HEK293T (cell line): ENCODE data around the gene TTR.
A peak's percentile ranks its signal among the peaks of the same experiment; 100 is the strongest.

Experiments
- CTCF ChIA-PET: fragments of 350-600 bp; formaldehyde crosslinking; extraction: SDS; loops from one replicate; lab custom pipeline; 2021; ENCODE audit warnings: antibody characterized with exemption, inconsistent platforms; lab: Yijun Ruan, JAX
- POLR2A ChIA-PET: fragments of 350-600 bp; formaldehyde crosslinking; extraction: SDS; loops from one replicate; lab custom pipeline; 2020; ENCODE audit warnings: antibody characterized with exemption, inconsistent platforms; lab: Yijun Ruan, JAX
- DNase-seq: peaks from one replicate; pipeline ENCODE4 v3.0.0; 2012; ENCODE audit warnings: mixed read lengths; ENCODE audit errors: extremely low spot score
- ARNT ChIP-seq: fragments of 450-650 bp; IDR thresholded peaks from 2 replicates; pipeline ENCODE4 v1.6.1; 2017; ENCODE audit warnings: mild to moderate bottlenecking
- BHLHE40 ChIP-seq: fragments of 450-650 bp; IDR thresholded peaks from 2 replicates; pipeline ENCODE4 v1.6.1; 2016; ENCODE audit warnings: mild to moderate bottlenecking, moderate library complexity, borderline replicate concordance
- CTBP1 ChIP-seq: fragments of 450-650 bp; IDR thresholded peaks from 2 replicates; pipeline ENCODE4 v1.6.1; 2016; ENCODE audit warnings: borderline replicate concordance
- ELF4 ChIP-seq: fragments of 450-650 bp; IDR thresholded peaks from 2 replicates; pipeline ENCODE4 v1.6.1; 2017; ENCODE audit warnings: antibody characterized with exemption
- FOXA1 ChIP-seq: fragments of 450-650 bp; IDR thresholded peaks from 2 replicates; pipeline ENCODE4 v1.6.1; 2016; ENCODE audit warnings: mild to moderate bottlenecking
- FOXK2 ChIP-seq: fragments of 450-650 bp; IDR thresholded peaks from 2 replicates; pipeline ENCODE4 v1.6.1; 2016; ENCODE audit warnings: mild to moderate bottlenecking
- FOXM1 ChIP-seq: fragments of 450-650 bp; IDR thresholded peaks from 2 replicates; pipeline ENCODE4 v1.6.1; 2017; ENCODE audit warnings: mild to moderate bottlenecking, borderline replicate concordance
- HDGF ChIP-seq: fragments of 450-650 bp; IDR thresholded peaks from 2 replicates; pipeline ENCODE4 v1.6.1; 2017; ENCODE audit warnings: antibody characterized with exemption, borderline replicate concordance
- L3MBTL2 ChIP-seq: fragments of 450-650 bp; conservative IDR thresholded peaks from 2 replicates; pipeline ENCODE4 v1.6.1; 2016; ENCODE audit warnings: mild to moderate bottlenecking
- LEF1 ChIP-seq: fragments of 450-650 bp; IDR thresholded peaks from 2 replicates; pipeline ENCODE4 v1.6.1; 2017; ENCODE audit warnings: mild to moderate bottlenecking, borderline replicate concordance
- NFRKB ChIP-seq: fragments of 450-650 bp; IDR thresholded peaks from 2 replicates; pipeline ENCODE4 v1.6.1; 2016; ENCODE audit warnings: mild to moderate bottlenecking, moderate library complexity
- PKNOX1 ChIP-seq: fragments of 450-650 bp; IDR thresholded peaks from 2 replicates; pipeline ENCODE4 v1.6.1; 2016
- SP1 ChIP-seq: fragments of 450-650 bp; IDR thresholded peaks from 2 replicates; pipeline ENCODE4 v1.6.1; 2017
- SUZ12 ChIP-seq: fragments of 450-650 bp; IDR thresholded peaks from 2 replicates; pipeline ENCODE4 v1.6.1; 2016; ENCODE audit warnings: mild to moderate bottlenecking
- TARDBP ChIP-seq: fragments of 450-650 bp; IDR thresholded peaks from 2 replicates; pipeline ENCODE4 v1.6.1; 2016
- ZNF384 ChIP-seq: fragments of 450-650 bp; IDR thresholded peaks from 2 replicates; pipeline ENCODE4 v1.6.1; 2016

The TTR gene

GRCh38 chr18:31606265-31606664 is 14.6 kb downstream of the TTR start:
- POLR2A ChIA-PET, result no interaction called here
- no peak for TF ChIP-seq FOXK2
- TF ChIP-seq SUZ12, result no peak
- no peak for TF ChIP-seq FOXM1
- no peak for TF ChIP-seq BHLHE40
- TF ChIP-seq LEF1, result no peak
- TF ChIP-seq L3MBTL2, result no peak
- TF ChIP-seq SP1, result no peak
- TF ChIP-seq FOXA1, result no peak
- no peak for TF ChIP-seq CTBP1
- TF ChIP-seq ELF4, result no peak
- TF ChIP-seq ARNT, result no peak
- TF ChIP-seq ZNF384, result no peak
- no peak for TF ChIP-seq HDGF
- TF ChIP-seq PKNOX1, result no peak
- no peak for TF ChIP-seq NFRKB
- no peak for TF ChIP-seq TARDBP
- no peak for DNase-seq
- CTCF ChIA-PET, result no interaction called here

- ChIA-PET POLR2A (no interaction called here), CTCF (no interaction called here)
- DNase-seq, result no peak
- TF ChIP-seq NFRKB (no peak), ARNT (no peak), ELF4 (no peak), CTBP1 (no peak), HDGF (no peak), FOXM1 (no peak), SUZ12 (no peak), FOXK2 (no peak), L3MBTL2 (no peak), LEF1 (no peak)
Measured at GRCh38 chr18:31607384-31607783, 15.7 kb downstream of the TTR start.

DNA sequence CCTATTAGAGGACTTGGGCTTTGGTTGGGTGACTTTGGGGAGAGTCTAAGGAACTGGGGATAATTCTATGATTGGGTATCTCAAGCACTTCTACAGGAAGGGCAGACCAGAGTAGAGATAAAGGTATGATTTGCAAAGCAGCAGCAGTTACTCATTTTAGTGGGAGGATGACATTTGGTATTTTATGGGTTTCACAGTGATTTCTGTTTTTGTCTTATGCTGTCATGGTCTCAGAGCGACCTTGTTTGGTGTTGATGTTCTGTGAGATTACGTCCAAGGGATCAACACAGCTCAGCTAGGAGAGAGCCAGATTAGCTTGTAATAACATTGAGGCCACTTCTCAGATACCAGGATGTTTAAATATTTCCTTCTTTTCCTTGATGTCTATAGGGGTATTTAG is 18.2 kb downstream of the TTR start:
- ChIA-PET POLR2A (interaction anchor here (1.7 kb wide), 1 partner anchor 75 kb away, joined by 6 read pairs; the partner anchor contains the start of gene B4GALT6), CTCF (interaction anchor here (0.8 to 1.6 kb wide), 7 partner anchors 8 to 112 kb away, joined by 3 to 10 read pairs (median 3); no protein-coding TSS in a partner anchor)
- no peak for DNase-seq
- TF ChIP-seq L3MBTL2 (no peak), HDGF (no peak), FOXM1 (no peak), LEF1 (no peak), CTBP1 (no peak), FOXK2 (no peak), ARNT (no peak), NFRKB (no peak), BHLHE40 (no peak)

- no peak for TF ChIP-seq FOXK2
- peak; percentile 20; the same call in 1 of the 2 replicates for TF ChIP-seq L3MBTL2
- CTCF ChIA-PET, result interaction anchor here (0.6 to 1.6 kb wide), 15 partner anchors 8 to 239 kb away, joined by 3 to 10 read pairs (median 4); partner anchors contain the start of gene B4GALT6
- POLR2A ChIA-PET, result interaction anchor here (1.7 kb wide), 1 partner anchor 74 kb away, joined by 6 read pairs; the partner anchor contains the start of gene B4GALT6
- peak; percentile 78 for DNase-seq
Measured at GRCh38 chr18:31610286-31611205, 18.9 kb downstream of the TTR start.

DNA sequence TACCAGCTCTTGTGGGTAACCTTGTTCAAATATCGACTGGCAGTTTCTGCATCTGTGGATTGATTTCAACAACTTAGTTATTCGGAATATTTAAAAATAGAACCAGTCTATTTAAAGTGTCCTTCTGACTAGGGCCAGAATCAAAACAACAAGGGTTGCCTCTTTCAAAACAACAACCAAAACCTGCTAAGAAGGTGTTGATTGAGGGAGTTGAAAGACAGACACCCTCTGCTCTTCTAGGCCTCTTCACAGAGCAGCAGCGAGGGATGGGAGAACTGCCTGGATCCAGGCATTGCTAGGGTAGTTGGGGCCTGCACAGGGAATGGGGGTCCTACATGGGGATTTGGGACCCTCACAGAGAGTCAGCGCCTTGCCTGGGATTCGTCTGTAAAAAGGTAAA is 19.8 kb downstream of the TTR start:
- no peak for DNase-seq
- TF ChIP-seq ELF4 (no peak), FOXM1 (no peak), L3MBTL2 (no peak), NFRKB (no peak), FOXA1 (no peak), LEF1 (no peak), SUZ12 (no peak), TARDBP (no peak)
- CTCF ChIA-PET, result interaction anchor here (0.6 to 1.6 kb wide), 7 partner anchors 24 to 238 kb away, joined by 3 to 7 read pairs (median 4); partner anchors contain the start of gene B4GALT6
- POLR2A ChIA-PET, result interaction anchor here (1.7 kb wide), 1 partner anchor 73 kb away, joined by 6 read pairs; the partner anchor contains the start of gene B4GALT6

- ChIA-PET POLR2A (no interaction called here), CTCF (interaction anchor here (0.7 kb wide), 1 partner anchor 16 kb away, joined by 3 read pairs; no protein-coding TSS in a partner anchor)
- no peak for DNase-seq
- TF ChIP-seq FOXK2, result no peak
- no peak for TF ChIP-seq FOXA1
- TF ChIP-seq TARDBP, result no peak
- TF ChIP-seq LEF1, result no peak
- TF ChIP-seq NFRKB, result no peak
- TF ChIP-seq BHLHE40, result no peak
- no peak for TF ChIP-seq HDGF
- no peak for TF ChIP-seq SP1
- TF ChIP-seq PKNOX1, result no peak
- no peak for TF ChIP-seq L3MBTL2
- no peak for TF ChIP-seq ELF4
- no peak for TF ChIP-seq ARNT
- no peak for TF ChIP-seq ZNF384
- TF ChIP-seq FOXM1, result no peak
- TF ChIP-seq SUZ12, result no peak
- no peak for TF ChIP-seq CTBP1
Measured at GRCh38 chr18:31612124-31612523, 20.4 kb downstream of the TTR start.
